Measurements from ENCODE around the gene ADM2.

The ADM2 gene

DNA sequence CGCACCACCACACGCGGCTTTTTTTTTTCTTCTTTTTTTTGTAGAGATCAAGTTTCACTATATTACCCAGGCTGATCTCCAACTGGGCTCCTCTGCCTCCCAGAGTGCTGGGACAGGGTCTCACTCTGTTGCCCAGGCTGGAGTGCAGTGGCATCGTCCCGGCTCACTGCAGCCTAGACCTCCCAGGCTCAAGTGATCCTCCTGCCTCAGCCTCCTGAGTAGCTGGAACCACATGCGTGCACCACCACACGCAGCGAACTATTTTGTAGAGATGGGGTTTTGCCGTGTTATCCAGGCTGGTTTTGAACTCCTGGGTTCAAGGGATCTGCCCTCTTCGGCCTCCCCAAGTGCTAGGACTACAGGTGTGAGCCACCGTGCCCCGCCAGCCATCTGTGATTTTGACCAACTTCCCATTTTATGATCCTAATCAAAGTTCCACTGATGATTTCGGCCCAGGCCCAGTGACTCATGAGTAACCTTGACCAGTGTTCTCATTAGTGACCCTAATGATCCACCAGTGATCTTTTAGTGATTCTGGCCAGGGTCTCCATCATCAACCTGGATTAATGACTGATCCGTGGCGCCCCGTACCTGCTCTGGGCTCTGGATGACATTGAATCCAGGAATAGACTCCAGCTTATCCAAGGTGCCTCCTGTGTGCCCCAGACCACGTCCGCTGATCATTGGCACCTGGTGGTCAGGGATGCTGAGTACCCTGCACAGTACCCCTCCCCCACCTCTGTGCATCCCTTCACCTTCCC, 46.8 kb downstream of the ADM2 start:
- H3K27me3 ChIP-seq (replicated peaks; ENCODE audit: insufficient read depth, low read length) = peaks cover 9% of the 10 kb centered on the region; the same call in 1 of the 2 replicates
- H4K20me1 ChIP-seq (ENCODE audit: insufficient read depth, low read length) = no peaks in the 10 kb centered on the region
- H3K9ac ChIP-seq (ENCODE audit: low read length) = no peak overlapping the region
- TF ChIP-seq EZH2phosphoT487 (IDR thresholded peaks at IDR 0.05; ENCODE audit: low read length) (no peak), CTCF (IDR thresholded peaks at IDR 0.05; ENCODE audit: low read length) (no peak), EZH2 (optimal IDR thresholded peaks at IDR 0.05; ENCODE audit: low read depth, low read length) (no peak)
- no peak overlapping the region for H3K27ac ChIP-seq (ENCODE audit: low read length)
- no peak for DNase-seq
- H3K9me2 ChIP-seq (replicated peaks; ENCODE audit: insufficient read depth, low read length) = no peaks in the 10 kb centered on the region
- H3K36me3 ChIP-seq (replicated peaks; ENCODE audit: insufficient read depth, low read length) = no peaks in the 10 kb centered on the region
- no peak overlapping the region for H2AFZ ChIP-seq (ENCODE audit: low read length)
- peaks cover 30% of the 10 kb centered on the region for H3F3A ChIP-seq (ENCODE audit: insufficient read depth, low read length)
- no peak overlapping the region for H3K4me2 ChIP-seq (ENCODE audit: low read depth, low read length)
- H3K9me3 ChIP-seq (replicated peaks; ENCODE audit: insufficient read depth, low read length) = no peaks in the 10 kb centered on the region
- H3K79me2 ChIP-seq (ENCODE audit: low read length) = peaks cover 26% of the 10 kb centered on the region
- peaks cover 29% of the 10 kb centered on the region for H3K4me1 ChIP-seq (ENCODE audit: low read length)
- H3K4me3 ChIP-seq (ENCODE audit: low read length) = no peak overlapping the region

DNA sequence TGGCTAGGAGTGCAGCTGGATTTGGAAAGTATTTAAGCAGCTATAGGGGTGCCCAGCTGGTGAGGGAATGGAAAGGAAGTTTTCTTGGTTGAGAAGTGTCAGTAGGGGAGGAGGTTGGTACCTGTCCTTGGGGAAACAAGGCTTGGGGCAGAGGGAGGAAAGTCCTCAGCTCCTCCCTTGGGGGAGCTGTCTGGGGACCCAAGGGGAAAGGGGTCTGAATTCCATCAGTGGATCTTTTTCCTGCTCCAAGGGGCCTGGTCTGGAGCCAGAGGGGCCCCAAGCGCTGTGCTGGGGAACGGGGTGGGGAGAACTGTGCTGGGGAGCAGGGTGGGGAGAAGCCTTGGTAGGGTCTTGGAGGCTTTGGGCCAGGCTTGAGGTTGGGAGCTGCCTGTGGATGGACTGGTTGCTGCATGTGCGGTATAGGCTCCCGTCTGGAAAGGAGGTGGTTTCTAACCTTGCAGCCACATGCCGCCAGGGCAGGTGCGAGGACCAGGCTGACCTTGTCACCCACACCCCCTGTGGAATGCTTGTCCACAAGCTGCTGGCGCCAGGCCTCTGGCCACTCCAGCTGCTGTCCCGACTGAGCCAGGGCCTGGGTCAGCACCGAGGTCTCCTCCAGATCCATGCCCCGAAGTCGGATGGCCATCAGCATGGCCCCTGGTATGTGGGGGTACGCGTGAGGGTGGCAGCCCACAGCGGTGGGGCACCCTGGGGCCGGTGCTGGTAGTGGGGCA, 47.5 kb downstream of the ADM2 start:
- Histone ChIP-seq H3K4me3 (ENCODE audit: low read length) (no peak overlapping the region), H3K4me1 (ENCODE audit: low read length) (peaks cover 24% of the 10 kb centered on the region), H3K27ac (ENCODE audit: low read length) (no peak overlapping the region), H3K79me2 (ENCODE audit: low read length) (peaks cover 18% of the 10 kb centered on the region), H3K36me3 (replicated peaks; ENCODE audit: insufficient read depth, low read length) (no peaks in the 10 kb centered on the region), H3K9ac (ENCODE audit: low read length) (no peak overlapping the region), H3F3A (ENCODE audit: insufficient read depth, low read length) (peaks cover 30% of the 10 kb centered on the region), H3K27me3 (replicated peaks; ENCODE audit: insufficient read depth, low read length) (peaks cover 9% of the 10 kb centered on the region; the same call in 1 of the 2 replicates), H4K20me1 (ENCODE audit: insufficient read depth, low read length) (no peaks in the 10 kb centered on the region), H3K9me3 (replicated peaks; ENCODE audit: insufficient read depth, low read length) (no peaks in the 10 kb centered on the region), H3K9me2 (replicated peaks; ENCODE audit: insufficient read depth, low read length) (no peaks in the 10 kb centered on the region), H2AFZ (ENCODE audit: low read length) (no peak overlapping the region), H3K4me2 (ENCODE audit: low read depth, low read length) (no peak overlapping the region)
- no peak for TF ChIP-seq CTCF (IDR thresholded peaks at IDR 0.05; ENCODE audit: low read length)
- TF ChIP-seq EZH2 (optimal IDR thresholded peaks at IDR 0.05; ENCODE audit: low read depth, low read length) = no peak
- no peak for TF ChIP-seq EZH2phosphoT487 (IDR thresholded peaks at IDR 0.05; ENCODE audit: low read length)
- no peak for DNase-seq

DNA sequence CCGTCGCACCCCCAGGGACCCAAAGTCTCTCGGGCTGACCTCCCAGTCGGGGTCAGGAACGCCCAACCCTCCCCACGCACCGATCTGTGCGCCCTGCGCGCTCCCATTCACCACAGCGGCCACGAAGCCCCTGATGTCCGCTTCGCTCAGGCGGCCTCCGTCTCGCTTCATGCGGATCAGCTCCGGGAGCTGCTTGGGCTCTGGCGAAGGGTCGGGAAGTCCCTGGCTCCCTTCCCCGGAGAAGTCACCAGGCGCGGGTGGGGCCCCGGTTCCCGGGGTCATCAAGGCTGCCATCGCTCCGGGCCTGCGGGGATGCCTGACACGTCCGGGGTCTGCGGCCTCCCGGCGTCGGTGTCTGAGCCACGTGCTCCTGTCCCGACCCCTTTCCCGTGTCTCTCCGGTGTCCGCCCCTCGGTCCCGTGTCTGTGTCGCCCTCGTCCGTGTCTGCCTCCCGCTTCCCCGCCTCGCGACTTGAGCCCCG, 48.1 kb downstream of the ADM2 start:
- no peak overlapping the region for H3K27ac ChIP-seq (ENCODE audit: low read length)
- H3K9me2 ChIP-seq (replicated peaks; ENCODE audit: insufficient read depth, low read length) = no peaks in the 10 kb centered on the region
- peaks cover 24% of the 10 kb centered on the region for H3K4me1 ChIP-seq (ENCODE audit: low read length)
- H3K9me3 ChIP-seq (replicated peaks; ENCODE audit: insufficient read depth, low read length) = no peaks in the 10 kb centered on the region
- H3K79me2 ChIP-seq (ENCODE audit: low read length) = peaks cover 12% of the 10 kb centered on the region
- H2AFZ ChIP-seq (ENCODE audit: low read length) = no peak overlapping the region
- DNase-seq = no peak
- no peak overlapping the region for H3K9ac ChIP-seq (ENCODE audit: low read length)
- H3F3A ChIP-seq (ENCODE audit: insufficient read depth, low read length) = peaks cover 24% of the 10 kb centered on the region
- H4K20me1 ChIP-seq (ENCODE audit: insufficient read depth, low read length) = no peaks in the 10 kb centered on the region
- H3K27me3 ChIP-seq (replicated peaks; ENCODE audit: insufficient read depth, low read length) = peaks cover 9% of the 10 kb centered on the region; the same call in 1 of the 2 replicates
- no peak for TF ChIP-seq CTCF (IDR thresholded peaks at IDR 0.05; ENCODE audit: low read length)
- TF ChIP-seq EZH2 (optimal IDR thresholded peaks at IDR 0.05; ENCODE audit: low read depth, low read length) = no peak
- TF ChIP-seq EZH2phosphoT487 (IDR thresholded peaks at IDR 0.05; ENCODE audit: low read length) = no peak
- no peak overlapping the region; the same call in 1 of the 2 replicates for H3K4me2 ChIP-seq (ENCODE audit: low read depth, low read length)
- no peak overlapping the region; the same call in 1 of the 2 replicates for H3K4me3 ChIP-seq (ENCODE audit: low read length)
- H3K36me3 ChIP-seq (replicated peaks; ENCODE audit: insufficient read depth, low read length) = no peaks in the 10 kb centered on the region
